ENCODE data around the gene DENND2A. TPM values are rescaled to one million over a fixed set of nuclear protein-coding genes. Genes with fewer than 3 reads are reported as not detected.
"Not testable (repeated sequence)": the region's sequence is repeated elsewhere in the genome, so short reads cannot be mapped to it uniquely, and the experiment has no call there.

The DENND2A gene
- total RNA-seq, 1 donor from 2014 or later, result 32.3 TPM

GRCh38 chr7:140624392-140625191 lies 16.0 kb downstream of the DENND2A start:
- TF ChIP-seq, protein P1, sequence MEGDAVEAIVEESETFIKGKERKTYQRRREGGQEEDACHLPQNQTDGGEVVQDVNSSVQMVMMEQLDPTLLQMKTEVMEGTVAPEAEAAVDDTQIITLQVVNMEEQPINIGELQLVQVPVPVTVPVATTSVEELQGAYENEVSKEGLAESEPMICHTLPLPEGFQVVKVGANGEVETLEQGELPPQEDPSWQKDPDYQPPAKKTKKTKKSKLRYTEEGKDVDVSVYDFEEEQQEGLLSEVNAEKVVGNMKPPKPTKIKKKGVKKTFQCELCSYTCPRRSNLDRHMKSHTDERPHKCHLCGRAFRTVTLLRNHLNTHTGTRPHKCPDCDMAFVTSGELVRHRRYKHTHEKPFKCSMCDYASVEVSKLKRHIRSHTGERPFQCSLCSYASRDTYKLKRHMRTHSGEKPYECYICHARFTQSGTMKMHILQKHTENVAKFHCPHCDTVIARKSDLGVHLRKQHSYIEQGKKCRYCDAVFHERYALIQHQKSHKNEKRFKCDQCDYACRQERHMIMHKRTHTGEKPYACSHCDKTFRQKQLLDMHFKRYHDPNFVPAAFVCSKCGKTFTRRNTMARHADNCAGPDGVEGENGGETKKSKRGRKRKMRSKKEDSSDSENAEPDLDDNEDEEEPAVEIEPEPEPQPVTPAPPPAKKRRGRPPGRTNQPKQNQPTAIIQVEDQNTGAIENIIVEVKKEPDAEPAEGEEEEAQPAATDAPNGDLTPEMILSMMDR (IDR thresholded peaks at IDR 0.05; ENCODE audit: unreplicated experiment), result no peak
- Mint-ChIP-seq H3K27ac (peak overlapping the region; percentile 98), H3K27me3 (ENCODE audit: low read depth) (no peaks in the 10 kb centered on the region), H3K36me3 (no peaks in the 10 kb centered on the region), H3K9me3 (no peaks in the 10 kb centered on the region), H3K4me3 (peak overlapping the region; percentile 6), H3K4me1 (peaks cover 34% of the 10 kb centered on the region)
- DNase-seq (ENCODE audit: low spot score in 2 of 2, unreplicated experiment in 2 of 2), result peak in 1 of 2 experiments; percentile 55

GRCh38 chr7:140623980-140624379 lies 16.6 kb downstream of the DENND2A start:
- Mint-ChIP-seq H3K27me3 (ENCODE audit: low read depth) (no peaks in the 10 kb centered on the region), H3K4me1 (peaks cover 34% of the 10 kb centered on the region), H3K4me3 (peak overlapping the region; percentile 6), H3K9me3 (no peaks in the 10 kb centered on the region), H3K36me3 (no peaks in the 10 kb centered on the region), H3K27ac (peak overlapping the region; percentile 98)
- DNase-seq (ENCODE audit: low spot score in 2 of 2, unreplicated experiment in 2 of 2), result no peak
- TF ChIP-seq, protein P1 (IDR thresholded peaks at IDR 0.05; ENCODE audit: unreplicated experiment), result no peak

DNA sequence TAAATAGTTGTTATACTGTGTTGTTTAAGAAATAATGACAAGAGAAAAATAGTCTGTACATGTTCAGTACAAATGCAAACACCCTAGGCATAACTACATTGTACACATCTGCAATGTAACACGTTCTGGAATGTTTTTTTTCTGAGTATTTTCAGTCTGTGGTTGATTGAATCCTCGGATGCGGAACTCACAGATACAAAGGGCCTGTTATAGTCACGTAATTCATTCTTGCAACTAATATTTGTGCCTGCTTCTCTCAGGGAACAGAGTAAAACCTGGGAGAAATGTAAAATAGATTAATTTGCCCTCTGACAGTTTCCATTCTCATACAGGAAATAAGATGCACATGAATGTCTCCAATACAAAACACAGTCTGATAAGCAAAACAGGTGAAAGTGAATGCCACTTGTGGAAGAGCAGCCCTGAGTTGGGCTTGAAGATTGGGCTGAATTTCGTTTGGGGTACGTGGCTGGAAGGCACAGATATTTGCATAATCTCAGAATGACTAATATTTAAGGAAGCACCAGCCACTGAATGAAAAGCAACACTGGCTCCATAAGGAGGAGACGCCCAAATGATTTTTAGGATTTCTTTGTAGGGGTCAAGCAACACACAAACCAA lies 19.1 kb downstream of the DENND2A start:
- Mint-ChIP-seq H3K27me3 (ENCODE audit: low read depth) (no peaks in the 10 kb centered on the region), H3K36me3 (no peaks in the 10 kb centered on the region), H3K9me3 (no peaks in the 10 kb centered on the region), H3K4me3 (no peak overlapping the region), H3K4me1 (peaks cover 39% of the 10 kb centered on the region), H3K27ac (peak overlapping the region; percentile 15)
- no peak for DNase-seq (ENCODE audit: low spot score in 2 of 2, unreplicated experiment in 2 of 2)
- TF ChIP-seq, protein P1 (IDR thresholded peaks at IDR 0.05; ENCODE audit: unreplicated experiment), result no peak

GRCh38 chr7:140619915-140620510 lies 20.6 kb downstream of the DENND2A start:
- not testable (repeated sequence) for H3K9me3 Mint-ChIP-seq; H3K4me3 Mint-ChIP-seq; H3K27ac Mint-ChIP-seq; DNase-seq (ENCODE audit: low spot score in 2 of 2, unreplicated experiment in 2 of 2); H3K36me3 Mint-ChIP-seq; H3K27me3 Mint-ChIP-seq (ENCODE audit: low read depth)
- H3K4me1 Mint-ChIP-seq, result peaks cover 32% of the 10 kb centered on the region

DNA sequence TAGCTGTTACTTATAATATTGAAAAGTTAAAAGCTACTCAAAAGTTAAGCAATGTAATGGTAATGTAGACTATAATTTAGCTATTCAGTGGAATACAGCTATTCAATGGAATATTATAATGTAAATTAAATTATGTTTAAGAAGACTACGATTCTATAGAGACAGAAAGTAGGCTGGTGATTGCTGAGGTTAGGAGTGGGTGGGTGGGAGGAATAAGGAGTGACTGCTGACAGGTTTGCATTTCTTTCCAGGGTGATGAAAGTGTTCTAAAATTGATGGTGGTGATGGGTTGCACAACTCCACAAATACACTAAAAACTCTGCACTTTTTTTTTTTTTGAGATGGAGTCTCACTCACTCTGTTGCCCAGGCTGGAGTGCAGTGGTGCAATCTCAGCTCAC lies 21.4 kb downstream of the DENND2A start:
- Mint-ChIP-seq H3K27me3 (ENCODE audit: low read depth) (no peaks in the 10 kb centered on the region), H3K4me3 (no peak overlapping the region), H3K4me1 (peaks cover 25% of the 10 kb centered on the region), H3K36me3 (no peaks in the 10 kb centered on the region), H3K9me3 (no peaks in the 10 kb centered on the region), H3K27ac (no peak overlapping the region)
- DNase-seq (ENCODE audit: low spot score in 2 of 2, unreplicated experiment in 2 of 2), result no peak
- TF ChIP-seq, protein P1 (IDR thresholded peaks at IDR 0.05; ENCODE audit: unreplicated experiment), result no peak

DNA sequence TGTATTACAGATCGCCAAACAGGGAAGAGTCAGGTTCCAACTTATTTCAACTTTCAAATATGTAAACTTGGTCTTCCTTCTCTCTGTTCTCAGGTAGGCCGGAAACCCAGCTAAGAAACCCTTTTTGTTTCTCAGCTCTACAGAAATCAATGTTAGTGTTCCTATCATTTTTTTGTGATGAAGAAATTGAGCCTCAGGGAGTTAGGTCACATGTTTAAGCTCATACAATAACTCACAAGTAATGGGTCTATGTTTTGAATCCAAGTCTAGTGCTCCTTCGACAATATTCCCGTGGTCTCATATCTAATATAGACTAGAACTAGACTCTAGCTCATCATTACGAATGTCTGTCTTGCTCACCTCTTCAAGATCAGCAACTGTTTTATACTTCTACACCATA lies 22.3 kb downstream of the DENND2A start:
- H3K4me1 Mint-ChIP-seq, result peaks cover 20% of the 10 kb centered on the region

More for the DNA sequence above, 22.3 kb downstream of the DENND2A start:
- Mint-ChIP-seq H3K27ac (peak overlapping the region; percentile 92), H3K27me3 (ENCODE audit: low read depth) (no peaks in the 10 kb centered on the region), H3K9me3 (no peaks in the 10 kb centered on the region), H3K36me3 (no peaks in the 10 kb centered on the region), H3K4me3 (no peak overlapping the region)
- TF ChIP-seq, protein P1 (IDR thresholded peaks at IDR 0.05; ENCODE audit: unreplicated experiment), result no peak
- no peak for DNase-seq (ENCODE audit: low spot score in 2 of 2, unreplicated experiment in 2 of 2)

All from mesothelial cell of epicardium (in vitro differentiated cells).